NCI-H1105 treated with DMSO at 0.1 percent for 48 hours (cell line): ENCODE results near the gene EPN2.
"Not testable (repeated sequence)": the region's sequence is repeated elsewhere in the genome, so short reads cannot be mapped to it uniquely, and the experiment has no call there.

Source experiments
- DNase-seq: peaks from one replicate; lab custom pipeline; 2025; lab: John Stamatoyannopoulos, UW

EPN2 gene

GRCh38 chr17:19237139-19237388, at the start of gene EPN2:
Gene EPN2, plus strand, starts transcription at chr17:19237366. Its CDS starts 45,754 bp downstream, at chr17:19283120.
- not testable (repeated sequence) for DNase-seq

DNA sequence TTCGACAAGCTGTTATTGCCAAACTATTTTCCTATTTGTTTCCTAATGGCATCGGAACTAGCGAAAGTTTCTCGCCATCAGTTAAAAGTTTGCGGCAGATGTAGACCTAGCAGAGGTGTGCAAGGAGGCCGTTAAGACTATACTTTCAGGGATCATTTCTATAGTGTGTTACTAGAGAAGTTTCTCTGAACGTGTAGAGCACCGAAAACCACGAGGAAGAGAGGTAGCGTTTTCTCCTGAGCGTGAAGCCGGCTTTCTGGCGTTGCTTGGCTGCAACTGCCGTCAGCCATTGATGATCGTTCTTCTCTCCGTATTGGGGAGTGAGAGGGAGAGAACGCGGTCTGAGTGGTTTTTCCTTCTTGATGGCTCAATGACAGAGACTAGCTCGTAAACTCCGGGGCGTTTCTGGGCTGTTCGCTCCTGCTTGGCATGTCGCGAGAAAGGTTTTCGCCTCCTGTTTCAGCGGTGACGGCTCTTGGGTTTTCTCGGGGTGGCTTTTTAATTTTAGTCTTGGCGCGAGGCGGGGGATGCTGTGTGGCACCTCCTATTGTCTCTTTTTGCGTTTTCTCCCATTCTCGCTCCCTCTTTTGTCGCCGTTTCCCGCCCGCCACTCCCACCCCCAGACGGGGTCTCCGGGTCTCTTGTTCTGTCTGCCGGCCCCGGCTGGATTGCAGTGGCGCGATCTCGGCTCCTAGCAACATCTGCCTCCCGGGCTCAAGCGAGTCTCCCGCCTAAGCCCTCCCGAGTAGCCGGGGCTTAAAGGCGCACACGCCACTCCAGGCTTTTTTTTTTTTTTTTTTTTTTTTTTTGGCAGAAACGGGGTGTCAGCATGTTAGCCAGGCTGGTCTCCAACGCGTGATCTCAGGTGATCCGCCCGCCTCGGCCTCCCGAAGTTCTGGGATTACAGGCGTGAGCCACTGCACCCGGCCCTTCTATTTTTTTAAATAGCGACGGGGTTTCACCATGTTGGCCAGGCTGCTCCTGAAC, 49.0 kb upstream of the EPN2 start:
- not testable (repeated sequence) for DNase-seq

DNA sequence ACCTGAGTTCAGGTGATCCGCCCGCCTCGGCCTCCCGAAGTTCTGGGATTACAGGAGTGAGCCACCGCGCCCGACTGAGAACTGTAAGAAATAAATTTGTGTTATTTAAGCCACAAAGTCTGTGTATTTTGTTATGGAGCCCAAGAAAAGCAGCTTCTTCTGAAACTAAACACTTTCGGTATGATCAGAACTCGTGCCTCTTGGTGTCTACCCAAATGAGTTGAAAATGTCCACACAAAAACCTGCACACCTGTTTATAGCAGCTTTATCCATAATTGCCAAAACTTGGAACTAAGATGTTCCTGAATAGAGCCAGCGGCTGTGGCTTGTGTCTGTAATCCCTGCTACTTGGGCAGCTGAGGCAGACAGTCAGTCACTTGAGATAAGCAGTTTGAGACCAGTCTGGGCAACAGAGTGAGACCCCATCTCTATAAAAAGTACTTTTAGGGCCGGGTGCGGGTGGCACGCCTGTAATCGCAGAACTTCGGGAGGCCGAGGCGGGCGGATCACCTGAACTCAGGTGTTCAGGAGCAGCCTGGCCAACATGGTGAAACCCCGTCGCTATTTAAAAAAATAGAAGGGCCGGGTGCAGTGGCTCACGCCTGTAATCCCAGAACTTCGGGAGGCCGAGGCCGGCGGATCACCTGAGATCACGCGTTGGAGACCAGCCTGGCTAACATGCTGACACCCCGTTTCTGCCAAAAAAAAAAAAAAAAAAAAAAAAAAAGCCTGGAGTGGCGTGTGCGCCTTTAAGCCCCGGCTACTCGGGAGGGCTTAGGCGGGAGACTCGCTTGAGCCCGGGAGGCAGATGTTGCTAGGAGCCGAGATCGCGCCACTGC, 48.1 kb upstream of the EPN2 start:
- DNase-seq: not testable (repeated sequence)

GRCh38 chr17:19189781-19190405, 47.3 kb upstream of the EPN2 start:
- not testable (repeated sequence) for DNase-seq

DNA sequence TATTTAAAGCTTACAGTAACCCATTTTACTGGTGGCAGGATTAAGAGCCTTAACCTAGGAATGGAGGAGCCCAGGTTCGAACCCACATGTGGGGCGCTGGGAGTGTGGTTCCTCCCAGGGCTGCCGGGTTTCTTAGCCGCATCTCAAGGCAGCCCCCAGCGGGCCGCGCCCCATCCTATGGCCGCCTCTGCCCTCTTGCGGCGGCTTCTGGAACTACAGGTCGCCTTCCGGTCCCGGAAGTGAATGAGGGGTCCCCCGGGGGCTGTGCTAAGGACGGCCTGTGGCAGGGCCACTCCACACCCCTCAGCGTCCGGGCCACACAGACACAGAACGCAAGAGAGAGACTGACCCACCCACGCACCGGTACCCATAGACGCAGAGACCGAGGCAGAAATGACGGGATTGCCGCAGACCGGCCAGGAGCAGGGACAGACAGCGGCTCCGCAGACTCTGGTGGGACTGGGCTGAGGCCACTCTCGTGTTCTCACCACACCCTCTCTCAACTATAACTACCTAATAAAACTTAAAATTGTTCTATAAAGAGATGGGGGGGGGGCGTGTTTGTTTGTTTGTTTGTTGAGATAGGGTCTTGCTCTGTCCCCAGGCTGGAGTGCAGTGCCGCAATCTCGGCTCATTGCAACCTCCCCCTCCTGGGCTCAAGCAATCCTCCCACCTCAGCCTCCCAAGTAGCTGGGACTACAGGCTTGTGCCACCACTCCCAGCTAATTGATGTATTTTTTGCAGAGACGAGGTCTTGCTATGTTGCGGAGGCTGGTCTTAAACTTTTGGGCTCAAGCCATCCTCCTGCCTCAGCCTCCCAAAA, 40.6 kb upstream of the EPN2 start:
- not testable (repeated sequence) for DNase-seq

DNA sequence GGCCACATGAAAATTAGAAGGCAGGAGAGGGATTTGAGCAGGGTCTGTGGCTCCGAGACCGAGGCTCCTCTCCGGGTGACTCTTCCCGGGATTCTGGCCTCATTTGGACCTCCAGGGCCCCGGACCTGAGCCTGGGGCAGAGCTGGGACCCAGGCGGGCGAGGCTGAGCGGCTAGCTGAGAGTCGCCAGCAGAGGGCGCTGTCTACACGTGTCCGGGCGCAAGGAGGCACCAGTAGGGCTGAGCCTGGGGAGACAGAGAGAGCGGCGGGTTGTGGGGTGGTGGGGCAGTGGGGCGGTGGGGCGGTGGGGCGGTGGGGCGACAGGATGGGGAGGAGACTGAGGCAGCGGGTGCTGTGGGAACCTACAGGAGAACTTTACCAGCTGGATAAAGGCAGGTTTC, 34.7 kb upstream of the EPN2 start:
- DNase-seq: not testable (repeated sequence)

GRCh38 chr17:19203429-19203828, 33.7 kb upstream of the EPN2 start:
- not testable (repeated sequence) for DNase-seq

DNA sequence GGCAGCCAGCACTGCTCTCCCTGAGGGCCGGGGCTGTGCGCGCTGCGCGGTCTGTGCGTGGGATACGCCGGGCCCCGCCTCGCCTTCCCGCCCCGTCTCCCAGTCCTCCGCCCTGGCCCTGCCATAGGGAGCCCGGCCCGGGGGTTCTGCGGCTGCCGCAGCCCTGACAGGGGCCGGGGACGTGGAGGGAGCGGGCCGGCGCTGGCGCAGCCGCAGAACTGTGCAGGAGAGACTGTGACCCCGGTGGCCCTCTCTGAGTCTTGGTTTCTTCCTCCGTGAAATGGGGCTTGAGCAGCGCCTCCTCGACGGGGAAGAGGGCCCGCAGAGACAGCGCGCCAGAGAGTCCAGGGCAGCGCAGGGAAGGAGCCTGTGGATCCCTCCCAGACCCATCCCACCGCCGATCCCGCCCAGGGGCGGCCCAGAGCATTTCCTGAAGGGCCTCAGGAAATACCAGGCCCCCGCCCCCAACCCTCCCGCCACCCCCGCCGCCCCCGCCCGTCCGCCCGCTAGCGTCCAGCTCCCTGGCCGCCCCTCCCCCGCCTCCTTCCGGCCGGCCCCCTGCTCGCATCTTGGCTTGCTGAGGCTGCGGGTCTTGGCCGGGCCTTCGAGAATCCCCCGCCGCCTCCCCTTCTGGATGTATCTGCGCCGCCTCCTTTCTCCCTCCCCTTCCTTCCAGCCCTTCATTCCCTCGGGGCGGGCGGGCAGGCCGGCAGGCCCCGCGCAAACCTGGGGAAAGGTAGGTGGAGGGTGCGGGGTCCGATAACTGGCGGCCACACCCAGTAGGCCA, 21.9 kb upstream of the EPN2 start:
- not testable (repeated sequence) for DNase-seq

- not testable (repeated sequence) for DNase-seq
These were observed 20.8 kb upstream of the EPN2 start for GRCh38 chr17:19216148-19216926.

- DNase-seq: not testable (repeated sequence)
These were observed 18.3 kb upstream of the EPN2 start for GRCh38 chr17:19218914-19219313.

DNA sequence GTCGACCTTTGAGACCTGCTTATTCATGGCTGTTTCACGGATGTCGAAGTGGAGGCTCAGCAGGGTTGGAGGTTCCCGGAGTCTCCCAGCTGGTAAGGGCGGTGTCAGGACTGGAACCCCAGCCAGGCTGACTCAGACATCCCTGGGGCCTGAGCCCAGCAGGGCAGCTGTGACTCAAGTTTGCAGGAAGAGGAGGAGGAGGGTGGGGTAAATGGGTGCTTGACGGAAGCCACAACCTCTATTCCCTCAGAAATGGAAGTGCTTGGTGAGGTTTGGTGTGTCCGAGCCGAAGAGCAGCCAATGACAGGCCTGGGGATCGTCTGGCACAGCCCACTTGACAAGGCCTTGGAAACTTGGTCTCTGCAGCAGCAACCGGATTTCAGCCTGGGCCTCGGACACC, 17.8 kb upstream of the EPN2 start:
- DNase-seq: not testable (repeated sequence)

- DNase-seq: not testable (repeated sequence)
These were observed 17.0 kb upstream of the EPN2 start for GRCh38 chr17:19220195-19220594.

DNA sequence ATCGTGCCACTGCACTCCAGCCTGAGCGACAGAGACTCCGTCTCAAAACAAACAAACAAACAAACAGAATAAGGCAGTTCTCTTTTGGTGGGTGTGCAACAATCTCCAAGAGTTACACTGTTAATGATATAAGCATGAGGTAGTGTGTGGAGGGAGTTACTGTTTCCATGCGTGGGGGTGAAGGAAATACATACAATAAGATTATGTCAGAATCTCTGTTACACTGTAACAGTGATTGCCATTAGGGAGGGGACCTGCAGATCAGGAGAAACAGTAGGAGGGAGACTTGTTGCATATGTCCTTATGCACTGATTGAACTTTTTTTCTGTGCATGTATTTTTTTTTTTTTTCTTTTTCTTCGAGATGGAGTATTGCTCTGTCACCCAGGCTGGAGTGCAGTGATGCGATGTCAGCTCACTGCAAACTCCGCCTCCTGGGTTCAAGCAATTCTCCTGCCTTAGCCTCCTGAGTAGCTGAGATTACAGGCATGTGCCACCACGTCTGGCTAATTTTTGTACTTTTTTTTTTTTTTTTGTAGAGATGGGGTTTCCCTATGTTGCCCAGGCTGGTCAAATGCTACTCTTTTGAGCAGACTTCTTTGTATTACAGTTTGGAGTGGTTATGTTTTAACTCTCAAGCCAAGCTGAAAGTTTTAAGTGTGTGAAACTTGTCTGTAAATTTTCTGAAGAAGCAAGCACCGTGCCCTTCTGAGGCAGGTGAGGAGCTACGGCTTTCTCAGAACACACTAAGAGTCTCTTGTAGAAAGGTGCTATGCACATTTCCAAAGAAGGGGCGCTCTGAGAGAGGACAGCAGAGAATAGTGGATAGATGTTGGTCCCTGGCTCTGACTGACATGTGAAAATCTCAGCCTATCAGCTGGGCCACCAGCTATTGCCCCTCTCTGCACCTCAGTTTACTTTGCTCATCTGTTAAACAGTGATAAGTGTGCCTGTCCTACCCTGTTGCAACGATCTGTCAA, 10.3 kb upstream of the EPN2 start:
- DNase-seq: not testable (repeated sequence)

GRCh38 chr17:19234676-19235075, 2.5 kb upstream of the EPN2 start:
- DNase-seq: not testable (repeated sequence)

DNA sequence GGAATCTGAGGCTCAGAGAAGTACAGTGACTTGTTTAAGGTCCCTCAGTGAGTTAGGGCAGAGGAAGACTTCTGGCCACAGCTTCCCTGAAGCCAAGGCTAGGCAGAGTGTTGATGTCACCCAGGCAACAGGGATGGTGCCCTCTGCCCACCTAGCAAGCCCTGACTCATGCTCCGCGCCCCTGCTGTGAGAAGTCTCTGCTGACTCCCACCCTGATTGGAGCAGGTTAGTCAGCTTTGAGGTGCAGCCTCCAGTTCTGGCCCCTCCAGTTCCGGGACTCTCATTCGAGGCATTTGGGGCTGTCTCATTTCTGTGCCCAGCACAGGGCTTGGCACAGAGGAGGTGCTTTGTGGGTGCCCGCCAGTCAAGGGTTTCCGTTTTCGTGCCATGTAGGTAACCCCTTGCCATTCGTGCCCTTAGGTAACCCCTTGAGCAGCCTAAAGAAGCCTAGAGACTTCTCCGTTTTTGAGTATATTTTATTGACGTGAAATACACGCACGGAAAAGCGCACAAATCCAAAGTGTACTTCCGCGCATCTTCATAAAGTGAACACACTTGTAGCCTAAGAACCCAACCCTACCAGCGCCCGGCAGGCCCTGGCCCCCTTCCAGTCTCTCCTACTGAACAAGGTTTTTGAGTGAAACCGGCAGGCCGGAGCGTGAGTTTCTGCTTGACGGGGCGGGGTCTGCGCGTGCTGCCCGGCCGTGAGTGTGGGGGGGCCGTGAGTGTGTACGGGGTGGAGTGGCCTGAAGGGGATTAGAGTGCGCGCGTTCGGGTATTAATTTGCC, 621 bp upstream of the EPN2 start:
- not testable (repeated sequence) for DNase-seq

- DNase-seq: peak; percentile 50
These were observed 412 bp downstream of the EPN2 start for GRCh38 chr17:19237389-19238166.

DNA sequence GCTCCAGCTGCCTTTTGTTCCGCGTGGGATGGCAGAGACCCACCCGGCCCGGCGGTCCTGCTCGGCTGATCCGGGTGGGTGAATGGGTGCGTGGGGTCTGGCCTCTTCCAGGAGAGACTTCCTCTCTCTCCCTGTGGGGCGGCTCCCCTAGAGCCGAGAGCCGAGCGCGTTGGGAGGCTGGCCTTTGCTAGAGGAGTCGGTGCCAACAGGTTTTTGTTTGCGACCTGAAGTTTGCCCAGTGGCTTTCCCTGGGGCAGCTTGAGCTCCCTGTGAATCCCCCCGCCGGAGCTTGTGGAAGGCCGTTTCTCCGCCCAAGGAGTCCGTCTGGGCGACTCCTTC, 970 bp downstream of the EPN2 start:
- DNase-seq: peak; percentile 30
